ENCODE measurements around the gene PFDN4.
"Not testable (repeated sequence)": the region's sequence is repeated elsewhere in the genome, so short reads cannot be mapped to it uniquely, and the experiment has no call there.

The PFDN4 gene

GRCh38 chr20:54218470-54218869 is 10.6 kb downstream of the PFDN4 start:
- Histone ChIP-seq H3K36me3 (ENCODE audit: control insufficient read depth, insufficient read depth, low read length) (peaks cover 38% of the 10 kb centered on the region), H3K4me1 (ENCODE audit: control insufficient read depth, insufficient read depth, low read length, poor library complexity, severe bottlenecking) (no peaks in the 10 kb centered on the region), H3K4me3 (ENCODE audit: extremely low read depth, insufficient read depth, low read length, poor library complexity, severe bottlenecking) (no peak overlapping the region), H3K27ac (ENCODE audit: low read depth, low read length, severe bottlenecking) (no peak overlapping the region), H3K9me3 (ENCODE audit: control insufficient read depth, low read length) (no peaks in the 10 kb centered on the region)

GRCh38 chr20:54219751-54220426 is 12.0 kb downstream of the PFDN4 start:
- 77 to 85% methylated on average over 2 to 3 of the region's 6 CpGs for WGBS, 2 experiments (ENCODE audit: insufficient coverage in 2 of 2)

GRCh38 chr20:54220722-54221121 is 12.8 kb downstream of the PFDN4 start:
- no peaks in the 10 kb centered on the region for H3K9me3 ChIP-seq (ENCODE audit: control insufficient read depth, low read length)
- peaks cover 25% of the 10 kb centered on the region for H3K36me3 ChIP-seq (ENCODE audit: control insufficient read depth, insufficient read depth, low read length)
- H3K4me3 ChIP-seq (ENCODE audit: extremely low read depth, insufficient read depth, low read length, poor library complexity, severe bottlenecking) = no peak overlapping the region
- WGBS, 2 experiments (ENCODE audit: insufficient coverage in 2 of 2) = 97 to 100% methylated on average over 4 to 5 of the region's 6 CpGs
- no peak overlapping the region for H3K27ac ChIP-seq (ENCODE audit: low read depth, low read length, severe bottlenecking)
- H3K4me1 ChIP-seq (ENCODE audit: control insufficient read depth, insufficient read depth, low read length, poor library complexity, severe bottlenecking) = no peaks in the 10 kb centered on the region

More at GRCh38 chr20:54219751-54220426, 12.0 kb downstream of the PFDN4 start:
- Histone ChIP-seq H3K27ac (ENCODE audit: low read depth, low read length, severe bottlenecking) (no peak overlapping the region), H3K9me3 (ENCODE audit: control insufficient read depth, low read length) (no peaks in the 10 kb centered on the region), H3K4me1 (ENCODE audit: control insufficient read depth, insufficient read depth, low read length, poor library complexity, severe bottlenecking) (no peaks in the 10 kb centered on the region), H3K36me3 (ENCODE audit: control insufficient read depth, insufficient read depth, low read length) (peaks cover 33% of the 10 kb centered on the region), H3K4me3 (ENCODE audit: extremely low read depth, insufficient read depth, low read length, poor library complexity, severe bottlenecking) (no peak overlapping the region)

- Histone ChIP-seq H3K27ac (ENCODE audit: low read depth, low read length, severe bottlenecking) (no peak overlapping the region), H3K36me3 (ENCODE audit: control insufficient read depth, insufficient read depth, low read length) (peaks cover 19% of the 10 kb centered on the region), H3K9me3 (ENCODE audit: control insufficient read depth, low read length) (no peaks in the 10 kb centered on the region), H3K4me1 (ENCODE audit: control insufficient read depth, insufficient read depth, low read length, poor library complexity, severe bottlenecking) (no peaks in the 10 kb centered on the region), H3K4me3 (ENCODE audit: extremely low read depth, insufficient read depth, low read length, poor library complexity, severe bottlenecking) (no peak overlapping the region)
- WGBS, 2 experiments (ENCODE audit: insufficient coverage in 2 of 2) = 92% methylated on average over 3 of the region's 4 CpGs; no CpG with 5 or more reads in 1 of the 2 experiments
These were observed 13.5 kb downstream of the PFDN4 start for GRCh38 chr20:54221353-54221752.

GRCh38 chr20:54221996-54222890 is 14.4 kb downstream of the PFDN4 start:
- Histone ChIP-seq H3K9me3 (ENCODE audit: control insufficient read depth, low read length) (no peaks in the 10 kb centered on the region), H3K27ac (ENCODE audit: low read depth, low read length, severe bottlenecking) (no peak overlapping the region), H3K4me1 (ENCODE audit: control insufficient read depth, insufficient read depth, low read length, poor library complexity, severe bottlenecking) (no peaks in the 10 kb centered on the region), H3K4me3 (ENCODE audit: extremely low read depth, insufficient read depth, low read length, poor library complexity, severe bottlenecking) (no peak overlapping the region), H3K36me3 (ENCODE audit: control insufficient read depth, insufficient read depth, low read length) (peaks cover 13% of the 10 kb centered on the region)
- 82 to 86% methylated on average over 12 to 14 of the region's 17 CpGs for WGBS, 2 experiments (ENCODE audit: insufficient coverage in 2 of 2)

GRCh38 chr20:54223285-54223684 is 15.4 kb downstream of the PFDN4 start:
- Histone ChIP-seq H3K9me3 (ENCODE audit: control insufficient read depth, low read length) (no peaks in the 10 kb centered on the region), H3K4me3 (ENCODE audit: extremely low read depth, insufficient read depth, low read length, poor library complexity, severe bottlenecking) (no peak overlapping the region), H3K36me3 (ENCODE audit: control insufficient read depth, insufficient read depth, low read length) (peaks cover 10% of the 10 kb centered on the region), H3K27ac (ENCODE audit: low read depth, low read length, severe bottlenecking) (no peak overlapping the region), H3K4me1 (ENCODE audit: control insufficient read depth, insufficient read depth, low read length, poor library complexity, severe bottlenecking) (no peaks in the 10 kb centered on the region)
- 91 to 96% methylated on average over 1 to 2 of the region's 5 CpGs for WGBS, 2 experiments (ENCODE audit: insufficient coverage in 2 of 2)

GRCh38 chr20:54223751-54224150 is 15.9 kb downstream of the PFDN4 start:
- H3K9me3 ChIP-seq (ENCODE audit: control insufficient read depth, low read length) = no peaks in the 10 kb centered on the region
- no peaks in the 10 kb centered on the region for H3K4me1 ChIP-seq (ENCODE audit: control insufficient read depth, insufficient read depth, low read length, poor library complexity, severe bottlenecking)
- 61 to 67% methylated on average over 4 of the region's 4 CpGs for WGBS, 2 experiments (ENCODE audit: insufficient coverage in 2 of 2)
- peaks cover 8% of the 10 kb centered on the region for H3K36me3 ChIP-seq (ENCODE audit: control insufficient read depth, insufficient read depth, low read length)
- no peak overlapping the region for H3K4me3 ChIP-seq (ENCODE audit: extremely low read depth, insufficient read depth, low read length, poor library complexity, severe bottlenecking)
- H3K27ac ChIP-seq (ENCODE audit: low read depth, low read length, severe bottlenecking) = no peak overlapping the region

- H3K36me3 ChIP-seq (ENCODE audit: control insufficient read depth, insufficient read depth, low read length); H3K4me3 ChIP-seq (ENCODE audit: extremely low read depth, insufficient read depth, low read length, poor library complexity, severe bottlenecking); H3K9me3 ChIP-seq (ENCODE audit: control insufficient read depth, low read length); H3K27ac ChIP-seq (ENCODE audit: low read depth, low read length, severe bottlenecking); H3K4me1 ChIP-seq (ENCODE audit: control insufficient read depth, insufficient read depth, low read length, poor library complexity, severe bottlenecking): not testable (repeated sequence)
- WGBS, 2 experiments (ENCODE audit: insufficient coverage in 2 of 2) = 96 to 97% methylated on average over 6 to 7 of the region's 9 CpGs
These were observed 16.8 kb downstream of the PFDN4 start for GRCh38 chr20:54224642-54225041.

- no peak overlapping the region for H3K27ac ChIP-seq (ENCODE audit: low read depth, low read length, severe bottlenecking)
- H3K36me3 ChIP-seq (ENCODE audit: control insufficient read depth, insufficient read depth, low read length) = no peaks in the 10 kb centered on the region
- no peaks in the 10 kb centered on the region for H3K4me1 ChIP-seq (ENCODE audit: control insufficient read depth, insufficient read depth, low read length, poor library complexity, severe bottlenecking)
- H3K4me3 ChIP-seq (ENCODE audit: extremely low read depth, insufficient read depth, low read length, poor library complexity, severe bottlenecking) = no peak overlapping the region
- H3K9me3 ChIP-seq (ENCODE audit: control insufficient read depth, low read length) = peaks cover 2% of the 10 kb centered on the region
These were observed 19.4 kb downstream of the PFDN4 start for GRCh38 chr20:54227241-54227640.

GRCh38 chr20:54227751-54228150 is 19.9 kb downstream of the PFDN4 start:
- H3K4me3 ChIP-seq (ENCODE audit: extremely low read depth, insufficient read depth, low read length, poor library complexity, severe bottlenecking) = no peak overlapping the region
- 78 to 81% methylated on average over 5 of the region's 5 CpGs for WGBS, 2 experiments (ENCODE audit: insufficient coverage in 2 of 2)
- H3K36me3 ChIP-seq (ENCODE audit: control insufficient read depth, insufficient read depth, low read length) = no peaks in the 10 kb centered on the region
- H3K4me1 ChIP-seq (ENCODE audit: control insufficient read depth, insufficient read depth, low read length, poor library complexity, severe bottlenecking) = no peaks in the 10 kb centered on the region
- H3K9me3 ChIP-seq (ENCODE audit: control insufficient read depth, low read length) = peaks cover 7% of the 10 kb centered on the region
- H3K27ac ChIP-seq (ENCODE audit: low read depth, low read length, severe bottlenecking) = no peak overlapping the region

GRCh38 chr20:54228841-54229240 is 21.0 kb downstream of the PFDN4 start:
- 100% methylated on average over 1 of the region's 3 CpGs for WGBS, 2 experiments (ENCODE audit: insufficient coverage in 2 of 2)
- Histone ChIP-seq H3K27ac (ENCODE audit: low read depth, low read length, severe bottlenecking) (no peak overlapping the region), H3K4me1 (ENCODE audit: control insufficient read depth, insufficient read depth, low read length, poor library complexity, severe bottlenecking) (no peaks in the 10 kb centered on the region), H3K4me3 (ENCODE audit: extremely low read depth, insufficient read depth, low read length, poor library complexity, severe bottlenecking) (no peak overlapping the region), H3K36me3 (ENCODE audit: control insufficient read depth, insufficient read depth, low read length) (no peaks in the 10 kb centered on the region), H3K9me3 (ENCODE audit: control insufficient read depth, low read length) (peaks cover 8% of the 10 kb centered on the region)

Measured in mesodermal cell (in vitro differentiated cells).